ENCODE measurements around the gene MKNK1.

GRCh38 chr1:46530311-46530710, 73.8 kb downstream of the MKNK1 start:
- TF ChIP-seq GATA2 (IDR thresholded peaks at IDR 0.05; ENCODE audit: low read depth, low read length) (no peak), GATA3 (IDR thresholded peaks at IDR 0.05; ENCODE audit: low read depth, low read length) (no peak)
